ENCODE results near the gene ILK. TPM values are rescaled to one million over a fixed set of nuclear protein-coding genes. Genes with fewer than 3 reads are reported as not detected.

Gene ILK
- total and polyA plus RNA-seq, 2 of the 13 experiments (the other 11 are each of a cell fraction or from before 2014, with no cell fraction given) = 70.3 to 108 TPM

GRCh38 chr11:6626971-6627761 is 23.6 kb downstream of the ILK start (continued):
- TF ChIP-seq, protein P1, sequence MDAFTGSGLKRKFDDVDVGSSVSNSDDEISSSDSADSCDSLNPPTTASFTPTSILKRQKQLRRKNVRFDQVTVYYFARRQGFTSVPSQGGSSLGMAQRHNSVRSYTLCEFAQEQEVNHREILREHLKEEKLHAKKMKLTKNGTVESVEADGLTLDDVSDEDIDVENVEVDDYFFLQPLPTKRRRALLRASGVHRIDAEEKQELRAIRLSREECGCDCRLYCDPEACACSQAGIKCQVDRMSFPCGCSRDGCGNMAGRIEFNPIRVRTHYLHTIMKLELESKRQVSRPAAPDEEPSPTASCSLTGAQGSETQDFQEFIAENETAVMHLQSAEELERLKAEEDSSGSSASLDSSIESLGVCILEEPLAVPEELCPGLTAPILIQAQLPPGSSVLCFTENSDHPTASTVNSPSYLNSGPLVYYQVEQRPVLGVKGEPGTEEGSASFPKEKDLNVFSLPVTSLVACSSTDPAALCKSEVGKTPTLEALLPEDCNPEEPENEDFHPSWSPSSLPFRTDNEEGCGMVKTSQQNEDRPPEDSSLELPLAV (CRISPR knock-in tag; conservative IDR thresholded peaks at IDR 0.05; ENCODE audit: low read depth) = no peak
- no peak for TF ChIP-seq KDM3A (CRISPR knock-in tag; IDR thresholded peaks at IDR 0.05; ENCODE audit: low read depth)
- TF ChIP-seq ZBTB26 (CRISPR knock-in tag; IDR thresholded peaks at IDR 0.05; ENCODE audit: borderline replicate concordance) = no peak
- TF ChIP-seq SP1 (IDR thresholded peaks at IDR 0.05) = no peak
- TF ChIP-seq SP1 (CRISPR knock-in tag; IDR thresholded peaks at IDR 0.05) = no peak
- no peak for TF ChIP-seq ZNF496 (CRISPR knock-in tag; IDR thresholded peaks at IDR 0.05; ENCODE audit: insufficient replicate concordance)

DNA sequence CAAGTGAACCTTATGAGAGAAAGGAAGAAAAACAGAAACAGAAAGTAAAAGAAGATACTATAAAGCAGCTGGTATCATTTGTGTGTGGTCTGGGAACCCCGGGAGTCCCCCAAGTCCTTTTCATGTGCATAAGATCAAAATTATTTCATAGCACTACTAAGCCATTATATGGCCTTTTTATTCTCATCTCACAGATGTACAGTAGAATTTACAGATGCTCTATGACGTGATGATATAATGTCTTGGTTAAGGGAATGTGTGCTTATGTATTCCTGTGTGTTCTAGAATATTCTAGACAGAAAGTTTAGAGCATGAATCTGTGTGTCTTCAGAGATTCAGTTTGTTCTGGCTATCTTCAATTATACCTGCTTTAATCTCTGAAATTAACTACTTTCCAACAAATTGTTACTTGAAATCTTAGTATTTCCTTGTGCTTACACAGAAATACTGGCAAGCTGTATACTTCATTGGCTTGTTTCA is 24.2 kb downstream of the ILK start:
- FAIRE-seq (no peak), ATAC-seq (no peak), DNase-seq (ENCODE audit: low spot score) (no peak)
- H3K36me3 ChIP-seq (replicated peaks in 1 of 2; ENCODE audit: control insufficient read depth in 1 of 2, insufficient read depth in 2 of 2, low read length in 2 of 2) = no peaks in the 10 kb centered on the region
- H3K4me2 ChIP-seq (ENCODE audit: low read depth, low read length) = no peak overlapping the region
- H3K4me1 ChIP-seq (ENCODE audit: insufficient read depth, low read length) = peaks cover 21% of the 10 kb centered on the region
- BruUV-seq (replicated peaks) = no TSS peak
- no peak overlapping the region for H2AFZ ChIP-seq (ENCODE audit: low read length)
- intact Hi-C loops (cut with micrococcal nuclease; ENCODE audit: unreplicated experiment) = no loop called here
- H3K27me3 ChIP-seq (ENCODE audit: control insufficient read depth in 1 of 2, insufficient read depth in 2 of 2, low read length in 2 of 2) = peaks cover 15 to 76% of the 10 kb centered on the region in 2 experiments; a peak in 4 of 5 replicates
- no peak overlapping the region for H3K27ac ChIP-seq (ENCODE audit: extremely low read length, insufficient read depth, low read length)
- POLR2A ChIA-PET = no interaction called here
- H3K79me2 ChIP-seq (ENCODE audit: insufficient read depth, low read length) = no peaks in the 10 kb centered on the region
- no peak overlapping the region for H3K4me3 ChIP-seq (replicated peaks in 1 of 3; ENCODE audit: insufficient read depth in 1 of 3, low read depth in 2 of 3, low read length in 3 of 3)
- H3K9me3 ChIP-seq (ENCODE audit: low read length) = no peaks in the 10 kb centered on the region
- WGBS (ENCODE audit: low lambda C conversion rate) = 35% methylated on average over 2 of the region's 2 CpGs
- H3K9ac ChIP-seq (ENCODE audit: insufficient read depth, low read depth, low read length) = no peak overlapping the region
- H4K20me1 ChIP-seq (ENCODE audit: insufficient read depth, low read length) = no peaks in the 10 kb centered on the region
- in situ Hi-C loops (cut with HindIII; ENCODE audit: extremely low pct_ligation_motif_present, low pct_unique_long_range_greater_than_20kb) = no loop called here
- CTCF ChIA-PET (ENCODE audit: low intra/inter-chr PET ratio, low total read pairs) = no interaction called here
- TF ChIP-seq ASH2L (IDR thresholded peaks at IDR 0.05; ENCODE audit: insufficient read length, low read depth, low read length) (no peak), HMG20B (CRISPR knock-in tag; conservative IDR thresholded peaks at IDR 0.05) (no peak), FOXP1 (IDR thresholded peaks at IDR 0.05) (no peak), FOXP1 (CRISPR knock-in tag; IDR thresholded peaks at IDR 0.05) (no peak), SNRNP70 (IDR thresholded peaks at IDR 0.05; ENCODE audit: low read depth, low read length) (no peak), BCL6 (CRISPR knock-in tag; IDR thresholded peaks at IDR 0.05) (no peak), CCDC6 (CRISPR knock-in tag; IDR thresholded peaks at IDR 0.05) (no peak), SRF (IDR thresholded peaks at IDR 0.05; ENCODE audit: low read depth, low read length) (no peak), ZNF546 (CRISPR knock-in tag; conservative IDR thresholded peaks at IDR 0.05) (no peak), ZBTB26 (CRISPR knock-in tag; IDR thresholded peaks at IDR 0.05; ENCODE audit: borderline replicate concordance) (no peak)
- TF ChIP-seq, protein P2, sequence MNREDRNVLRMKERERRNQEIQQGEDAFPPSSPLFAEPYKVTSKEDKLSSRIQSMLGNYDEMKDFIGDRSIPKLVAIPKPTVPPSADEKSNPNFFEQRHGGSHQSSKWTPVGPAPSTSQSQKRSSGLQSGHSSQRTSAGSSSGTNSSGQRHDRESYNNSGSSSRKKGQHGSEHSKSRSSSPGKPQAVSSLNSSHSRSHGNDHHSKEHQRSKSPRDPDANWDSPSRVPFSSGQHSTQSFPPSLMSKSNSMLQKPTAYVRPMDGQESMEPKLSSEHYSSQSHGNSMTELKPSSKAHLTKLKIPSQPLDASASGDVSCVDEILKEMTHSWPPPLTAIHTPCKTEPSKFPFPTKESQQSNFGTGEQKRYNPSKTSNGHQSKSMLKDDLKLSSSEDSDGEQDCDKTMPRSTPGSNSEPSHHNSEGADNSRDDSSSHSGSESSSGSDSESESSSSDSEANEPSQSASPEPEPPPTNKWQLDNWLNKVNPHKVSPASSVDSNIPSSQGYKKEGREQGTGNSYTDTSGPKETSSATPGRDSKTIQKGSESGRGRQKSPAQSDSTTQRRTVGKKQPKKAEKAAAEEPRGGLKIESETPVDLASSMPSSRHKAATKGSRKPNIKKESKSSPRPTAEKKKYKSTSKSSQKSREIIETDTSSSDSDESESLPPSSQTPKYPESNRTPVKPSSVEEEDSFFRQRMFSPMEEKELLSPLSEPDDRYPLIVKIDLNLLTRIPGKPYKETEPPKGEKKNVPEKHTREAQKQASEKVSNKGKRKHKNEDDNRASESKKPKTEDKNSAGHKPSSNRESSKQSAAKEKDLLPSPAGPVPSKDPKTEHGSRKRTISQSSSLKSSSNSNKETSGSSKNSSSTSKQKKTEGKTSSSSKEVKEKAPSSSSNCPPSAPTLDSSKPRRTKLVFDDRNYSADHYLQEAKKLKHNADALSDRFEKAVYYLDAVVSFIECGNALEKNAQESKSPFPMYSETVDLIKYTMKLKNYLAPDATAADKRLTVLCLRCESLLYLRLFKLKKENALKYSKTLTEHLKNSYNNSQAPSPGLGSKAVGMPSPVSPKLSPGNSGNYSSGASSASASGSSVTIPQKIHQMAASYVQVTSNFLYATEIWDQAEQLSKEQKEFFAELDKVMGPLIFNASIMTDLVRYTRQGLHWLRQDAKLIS (CRISPR knock-in tag; IDR thresholded peaks at IDR 0.05) = no peak
